WTC11 (cell line): ENCODE data around the gene ATXN10.

Experiments
- CBFB ChIP-seq: sonication (generic); formaldehyde crosslinking; IDR thresholded peaks from 2 replicates; pipeline ENCODE4 v1.8.1; 2022; ENCODE audit warnings: mild to moderate bottlenecking, low read depth, missing genetic modification reagents
- FOXK1 ChIP-seq: sonication (generic); formaldehyde crosslinking; IDR thresholded peaks from 2 replicates; pipeline ENCODE4 v1.8.0; 2022; ENCODE audit warnings: mild to moderate bottlenecking, moderate library complexity, missing genetic modification reagents
- TF ChIP-seq, protein P1 (sequence below): fragments of 200-600 bp; IDR thresholded peaks from 2 replicates; pipeline ENCODE4 v1.8.0; 2022; ENCODE audit warnings: antibody characterized with exemption
- TF ChIP-seq, protein P2 (sequence below): sonication (generic); formaldehyde crosslinking; IDR thresholded peaks from 2 replicates; pipeline ENCODE4 v1.8.0; 2022; ENCODE audit warnings: mild to moderate bottlenecking, missing genetic modification reagents

DNA sequence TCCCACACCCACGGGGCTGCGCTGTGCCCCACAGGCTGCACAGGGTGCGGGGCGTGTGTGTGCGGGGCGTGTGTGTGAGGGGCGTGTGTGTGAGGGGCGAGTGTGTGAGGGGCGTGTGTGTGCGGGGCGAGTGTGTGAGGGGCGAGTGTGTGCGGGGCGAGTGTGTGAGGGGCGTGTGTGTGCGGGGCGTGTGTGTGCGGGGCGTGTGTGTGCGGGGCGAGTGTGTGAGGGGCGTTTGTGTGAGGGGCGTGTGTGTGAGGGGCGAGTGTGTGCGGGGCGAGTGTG is 218.7 kb downstream of the ATXN10 start:
- TF ChIP-seq, protein P1, sequence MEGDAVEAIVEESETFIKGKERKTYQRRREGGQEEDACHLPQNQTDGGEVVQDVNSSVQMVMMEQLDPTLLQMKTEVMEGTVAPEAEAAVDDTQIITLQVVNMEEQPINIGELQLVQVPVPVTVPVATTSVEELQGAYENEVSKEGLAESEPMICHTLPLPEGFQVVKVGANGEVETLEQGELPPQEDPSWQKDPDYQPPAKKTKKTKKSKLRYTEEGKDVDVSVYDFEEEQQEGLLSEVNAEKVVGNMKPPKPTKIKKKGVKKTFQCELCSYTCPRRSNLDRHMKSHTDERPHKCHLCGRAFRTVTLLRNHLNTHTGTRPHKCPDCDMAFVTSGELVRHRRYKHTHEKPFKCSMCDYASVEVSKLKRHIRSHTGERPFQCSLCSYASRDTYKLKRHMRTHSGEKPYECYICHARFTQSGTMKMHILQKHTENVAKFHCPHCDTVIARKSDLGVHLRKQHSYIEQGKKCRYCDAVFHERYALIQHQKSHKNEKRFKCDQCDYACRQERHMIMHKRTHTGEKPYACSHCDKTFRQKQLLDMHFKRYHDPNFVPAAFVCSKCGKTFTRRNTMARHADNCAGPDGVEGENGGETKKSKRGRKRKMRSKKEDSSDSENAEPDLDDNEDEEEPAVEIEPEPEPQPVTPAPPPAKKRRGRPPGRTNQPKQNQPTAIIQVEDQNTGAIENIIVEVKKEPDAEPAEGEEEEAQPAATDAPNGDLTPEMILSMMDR, result no peak
- TF ChIP-seq, protein P2, sequence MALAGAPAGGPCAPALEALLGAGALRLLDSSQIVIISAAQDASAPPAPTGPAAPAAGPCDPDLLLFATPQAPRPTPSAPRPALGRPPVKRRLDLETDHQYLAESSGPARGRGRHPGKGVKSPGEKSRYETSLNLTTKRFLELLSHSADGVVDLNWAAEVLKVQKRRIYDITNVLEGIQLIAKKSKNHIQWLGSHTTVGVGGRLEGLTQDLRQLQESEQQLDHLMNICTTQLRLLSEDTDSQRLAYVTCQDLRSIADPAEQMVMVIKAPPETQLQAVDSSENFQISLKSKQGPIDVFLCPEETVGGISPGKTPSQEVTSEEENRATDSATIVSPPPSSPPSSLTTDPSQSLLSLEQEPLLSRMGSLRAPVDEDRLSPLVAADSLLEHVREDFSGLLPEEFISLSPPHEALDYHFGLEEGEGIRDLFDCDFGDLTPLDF, result no peak
- TF ChIP-seq CBFB (CRISPR knock-in tag), result no peak
- no peak for TF ChIP-seq FOXK1 (CRISPR knock-in tag)
